Measurements from ENCODE around the gene EEF1AKMT2. TPM values are rescaled to one million over a fixed set of nuclear protein-coding genes. Genes with fewer than 3 reads are reported as not detected.

Gene EEF1AKMT2
- total RNA-seq, 1 donor from 2014 or later: 41.0 TPM

DNA sequence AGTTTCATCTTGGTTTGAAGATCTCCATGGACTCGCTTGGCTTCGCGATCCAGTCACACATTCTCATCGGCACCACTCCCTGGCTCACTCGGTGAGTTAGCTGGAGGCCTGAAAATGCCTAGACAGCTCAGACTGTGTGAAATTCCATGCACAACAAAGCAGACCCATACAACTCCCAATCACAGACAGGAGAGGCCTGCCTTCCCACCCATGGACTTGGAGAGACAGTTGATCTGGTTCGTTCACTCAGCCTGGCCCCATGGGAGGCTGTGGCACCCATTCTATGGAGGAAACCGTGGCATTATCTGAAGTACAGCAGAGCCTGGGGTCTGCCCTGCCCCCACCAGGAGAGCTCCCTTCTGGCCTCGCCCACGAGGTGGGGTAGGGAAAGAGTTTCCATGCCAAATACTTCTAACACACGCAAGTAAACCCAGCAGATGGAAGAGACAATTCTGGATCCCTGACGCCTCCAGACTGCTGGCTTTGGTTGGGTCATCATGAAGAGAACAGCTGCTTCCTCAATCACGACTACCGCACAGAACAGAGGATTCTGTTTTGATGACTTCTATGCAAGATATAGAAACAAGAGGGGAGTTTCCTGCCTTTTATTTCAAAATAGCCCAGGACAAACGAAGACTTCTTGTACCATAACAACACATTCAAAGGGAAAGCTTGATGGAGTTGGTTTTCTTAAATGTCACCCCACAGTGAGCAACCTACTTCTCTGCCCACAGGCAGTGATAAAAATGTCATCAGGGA lies 63.4 kb downstream of the EEF1AKMT2 start:
- H4K20me1 ChIP-seq (ENCODE audit: low read depth): peaks cover 98% of the 10 kb centered on the region
- no peak overlapping the region for H3K4me2 ChIP-seq
- no peaks in the 10 kb centered on the region for H3K36me3 ChIP-seq
- DNase-seq (ENCODE audit: low spot score): no peak
- H3K9me3 ChIP-seq (ENCODE audit: low read depth): no peaks in the 10 kb centered on the region
- H3K27me3 ChIP-seq: no peaks in the 10 kb centered on the region
- Mint-ChIP-seq H3K27ac (no peak overlapping the region), H3K9me3 (no peaks in the 10 kb centered on the region), H3K4me3 (no peak overlapping the region), H3K27me3 (ENCODE audit: insufficient read depth, low read depth) (no peaks in the 10 kb centered on the region), H3K36me3 (peaks cover 7% of the 10 kb centered on the region), H3K4me1 (peaks cover 20% of the 10 kb centered on the region)
- no peak overlapping the region for H2AFZ ChIP-seq (replicated peaks)
- no peak overlapping the region for H3K27ac ChIP-seq
- TF ChIP-seq, protein P1, sequence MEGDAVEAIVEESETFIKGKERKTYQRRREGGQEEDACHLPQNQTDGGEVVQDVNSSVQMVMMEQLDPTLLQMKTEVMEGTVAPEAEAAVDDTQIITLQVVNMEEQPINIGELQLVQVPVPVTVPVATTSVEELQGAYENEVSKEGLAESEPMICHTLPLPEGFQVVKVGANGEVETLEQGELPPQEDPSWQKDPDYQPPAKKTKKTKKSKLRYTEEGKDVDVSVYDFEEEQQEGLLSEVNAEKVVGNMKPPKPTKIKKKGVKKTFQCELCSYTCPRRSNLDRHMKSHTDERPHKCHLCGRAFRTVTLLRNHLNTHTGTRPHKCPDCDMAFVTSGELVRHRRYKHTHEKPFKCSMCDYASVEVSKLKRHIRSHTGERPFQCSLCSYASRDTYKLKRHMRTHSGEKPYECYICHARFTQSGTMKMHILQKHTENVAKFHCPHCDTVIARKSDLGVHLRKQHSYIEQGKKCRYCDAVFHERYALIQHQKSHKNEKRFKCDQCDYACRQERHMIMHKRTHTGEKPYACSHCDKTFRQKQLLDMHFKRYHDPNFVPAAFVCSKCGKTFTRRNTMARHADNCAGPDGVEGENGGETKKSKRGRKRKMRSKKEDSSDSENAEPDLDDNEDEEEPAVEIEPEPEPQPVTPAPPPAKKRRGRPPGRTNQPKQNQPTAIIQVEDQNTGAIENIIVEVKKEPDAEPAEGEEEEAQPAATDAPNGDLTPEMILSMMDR (IDR thresholded peaks at IDR 0.05): no peak
- TF ChIP-seq EZH2 (IDR thresholded peaks at IDR 0.05): no peak
- no peak for TF ChIP-seq EZH2phosphoT487 (IDR thresholded peaks at IDR 0.05)
- H3F3A ChIP-seq (ENCODE audit: low read depth): no peaks in the 10 kb centered on the region
- no peak overlapping the region for H3K9ac ChIP-seq
- peaks cover 21% of the 10 kb centered on the region for H3K4me1 ChIP-seq
- peaks cover 91% of the 10 kb centered on the region for H3K79me2 ChIP-seq (ENCODE audit: low read depth)
- no peak overlapping the region for H3K4me3 ChIP-seq

DNA sequence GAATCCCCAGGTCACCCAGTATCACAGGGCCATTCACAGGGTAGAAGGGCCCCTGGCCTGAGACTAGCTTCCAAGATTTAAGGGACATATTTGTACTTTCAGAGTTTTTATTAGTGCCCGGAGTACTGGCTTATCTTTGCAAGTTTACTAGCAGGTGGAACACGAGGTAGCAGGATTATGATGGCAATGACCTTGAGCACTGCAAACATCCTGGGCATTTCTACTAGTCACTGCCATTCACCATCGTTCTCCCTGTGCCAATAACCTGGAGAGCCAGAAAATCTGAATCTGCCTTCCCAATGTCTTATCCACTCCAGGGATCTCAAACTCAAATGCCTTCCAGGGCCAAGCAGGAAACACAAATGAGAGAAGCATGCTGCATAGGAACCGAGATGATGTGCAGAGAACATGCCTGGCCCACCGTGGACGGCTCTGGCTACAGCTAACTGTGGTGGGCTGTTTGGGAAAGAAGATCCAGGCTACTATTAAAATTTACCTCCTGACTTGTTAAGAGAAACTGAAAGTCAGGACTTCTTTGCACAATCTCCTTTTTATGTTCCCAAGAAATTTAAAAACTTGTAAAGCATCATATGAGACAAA lies 64.2 kb downstream of the EEF1AKMT2 start:
- no peak for TF ChIP-seq EZH2phosphoT487 (IDR thresholded peaks at IDR 0.05)
- H4K20me1 ChIP-seq (ENCODE audit: low read depth): peaks cover 98% of the 10 kb centered on the region

GRCh38 chr10:124725791-124726190 lies 65.9 kb downstream of the EEF1AKMT2 start:
- no peak for DNase-seq (ENCODE audit: low spot score)
- peaks cover 27% of the 10 kb centered on the region for H3K4me1 Mint-ChIP-seq
- Histone ChIP-seq H3K9me3 (ENCODE audit: low read depth) (no peaks in the 10 kb centered on the region), H3K9ac (no peak overlapping the region), H3K4me2 (no peak overlapping the region), H2AFZ (replicated peaks) (no peak overlapping the region), H3K36me3 (no peaks in the 10 kb centered on the region), H3K27ac (no peak overlapping the region), H4K20me1 (ENCODE audit: low read depth) (peaks cover 100% of the 10 kb centered on the region), H3K4me3 (no peak overlapping the region), H3F3A (ENCODE audit: low read depth) (no peaks in the 10 kb centered on the region), H3K79me2 (ENCODE audit: low read depth) (peaks cover 95% of the 10 kb centered on the region), H3K27me3 (no peaks in the 10 kb centered on the region), H3K4me1 (peaks cover 23% of the 10 kb centered on the region)
- H3K27ac Mint-ChIP-seq: no peak overlapping the region
- no peaks in the 10 kb centered on the region for H3K9me3 Mint-ChIP-seq
- H3K27me3 Mint-ChIP-seq (ENCODE audit: insufficient read depth, low read depth): no peaks in the 10 kb centered on the region
- TF ChIP-seq EZH2phosphoT487 (IDR thresholded peaks at IDR 0.05): no peak
- TF ChIP-seq, protein P1 (IDR thresholded peaks at IDR 0.05): no peak
- no peak for TF ChIP-seq EZH2 (IDR thresholded peaks at IDR 0.05)
- H3K36me3 Mint-ChIP-seq: peaks cover 7% of the 10 kb centered on the region
- H3K4me3 Mint-ChIP-seq: no peak overlapping the region

More for the DNA sequence above, 64.2 kb downstream of the EEF1AKMT2 start:
- H3K4me1 Mint-ChIP-seq: peaks cover 27% of the 10 kb centered on the region
- Histone ChIP-seq H3K9ac (no peak overlapping the region), H2AFZ (replicated peaks) (no peak overlapping the region), H3K9me3 (ENCODE audit: low read depth) (no peaks in the 10 kb centered on the region), H3K4me1 (peaks cover 23% of the 10 kb centered on the region), H3K4me3 (no peak overlapping the region), H3K79me2 (ENCODE audit: low read depth) (peaks cover 92% of the 10 kb centered on the region), H3K36me3 (no peaks in the 10 kb centered on the region), H3K27ac (no peak overlapping the region), H3K4me2 (no peak overlapping the region), H3K27me3 (no peaks in the 10 kb centered on the region), H3F3A (ENCODE audit: low read depth) (no peaks in the 10 kb centered on the region)
- H3K27ac Mint-ChIP-seq: peak overlapping the region; percentile 73
- H3K9me3 Mint-ChIP-seq: no peaks in the 10 kb centered on the region
- no peak for DNase-seq (ENCODE audit: low spot score)
- H3K36me3 Mint-ChIP-seq: peaks cover 7% of the 10 kb centered on the region
- H3K4me3 Mint-ChIP-seq: no peak overlapping the region
- H3K27me3 Mint-ChIP-seq (ENCODE audit: insufficient read depth, low read depth): no peaks in the 10 kb centered on the region

DNA sequence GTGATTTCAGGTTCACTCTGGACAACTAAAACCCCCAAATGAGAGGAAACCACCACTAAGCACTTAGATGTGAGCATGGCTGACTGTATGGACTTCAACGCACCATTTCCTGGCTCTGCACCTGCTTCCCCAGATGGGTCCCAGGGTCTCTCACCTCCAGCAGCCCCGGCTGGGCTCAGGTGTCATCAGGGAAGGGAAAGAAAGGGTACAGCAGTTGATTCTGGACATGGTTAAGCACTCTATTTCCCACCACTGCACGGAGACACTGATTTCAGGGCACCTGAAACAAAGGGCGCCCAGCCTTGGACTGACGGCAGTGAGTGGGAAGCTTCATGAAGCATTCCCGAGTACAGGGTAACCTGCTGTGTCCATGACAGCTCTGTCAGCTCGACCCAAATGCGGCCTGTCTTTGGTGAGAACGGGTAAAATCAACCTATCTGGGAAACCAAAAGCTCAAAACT lies 66.5 kb downstream of the EEF1AKMT2 start:
- no peak for DNase-seq (ENCODE audit: low spot score)
- H3K79me2 ChIP-seq (ENCODE audit: low read depth): peaks cover 95% of the 10 kb centered on the region
- H4K20me1 ChIP-seq (ENCODE audit: low read depth): peaks cover 100% of the 10 kb centered on the region
- H3K36me3 ChIP-seq: no peaks in the 10 kb centered on the region
- no peaks in the 10 kb centered on the region for H3K27me3 ChIP-seq
- H3K27ac ChIP-seq: no peak overlapping the region
- no peak overlapping the region for H3K4me3 Mint-ChIP-seq
- no peak overlapping the region for H3K4me2 ChIP-seq
- H3K36me3 Mint-ChIP-seq: peaks cover 4% of the 10 kb centered on the region
- H3K27me3 Mint-ChIP-seq (ENCODE audit: insufficient read depth, low read depth): no peaks in the 10 kb centered on the region
- no peak overlapping the region for H3K4me3 ChIP-seq
- H3K4me1 Mint-ChIP-seq: peaks cover 29% of the 10 kb centered on the region
- no peaks in the 10 kb centered on the region for H3K9me3 Mint-ChIP-seq
- TF ChIP-seq EZH2phosphoT487 (IDR thresholded peaks at IDR 0.05): no peak
- H3F3A ChIP-seq (ENCODE audit: low read depth): no peaks in the 10 kb centered on the region
- H3K9me3 ChIP-seq (ENCODE audit: low read depth): no peaks in the 10 kb centered on the region
- no peak overlapping the region for H2AFZ ChIP-seq (replicated peaks)
- peak overlapping the region; percentile 90 for H3K27ac Mint-ChIP-seq
- no peak overlapping the region for H3K9ac ChIP-seq
- peaks cover 23% of the 10 kb centered on the region for H3K4me1 ChIP-seq

Data from neural progenitor cell (in vitro differentiated cells).